Measurements from ENCODE around the gene MT4.
A peak's percentile ranks its signal among the peaks of the same experiment; 100 is the strongest.

The MT4 gene

GRCh38 chr16:56564793-56565477 lies at the start of gene MT4:
Gene MT4 (plus strand): TSS chr16:56565073. CDS start chr16:56565129, 56 bp downstream.
- DNase-seq, result no peak

GRCh38 chr16:56515665-56516064 lies 49.2 kb upstream of the MT4 start:
- DNase-seq, result no peak

- no peak for DNase-seq
Observed at GRCh38 chr16:56517206-56517605, 47.7 kb upstream of the MT4 start.

GRCh38 chr16:56518425-56518824 lies 46.4 kb upstream of the MT4 start:
- no peak for DNase-seq

GRCh38 chr16:56519459-56520250 lies 45.2 kb upstream of the MT4 start, which contains the start of gene BBS2:
Gene BBS2 (minus strand): TSS chr16:56520024. CDS start chr16:56519862, 162 bp downstream.
- peak; percentile 88 to 89 for DNase-seq

- DNase-seq, result no peak
Observed at GRCh38 chr16:56520251-56520577, 44.7 kb upstream of the MT4 start.

- DNase-seq, result no peak
Observed at GRCh38 chr16:56525236-56525635, 39.6 kb upstream of the MT4 start.

GRCh38 chr16:56530872-56531271 lies 34.0 kb upstream of the MT4 start:
- no peak for DNase-seq

- DNase-seq, result no peak
Observed at GRCh38 chr16:56532714-56533113, 32.2 kb upstream of the MT4 start.

- no peak for DNase-seq
Observed at GRCh38 chr16:56534847-56535383, 30.0 kb upstream of the MT4 start.

- DNase-seq, result no peak
Observed at GRCh38 chr16:56538331-56538730, 26.5 kb upstream of the MT4 start.

GRCh38 chr16:56539656-56540055 lies 25.2 kb upstream of the MT4 start:
- DNase-seq, result no peak

- no peak for DNase-seq
Observed at GRCh38 chr16:56542039-56542438, 22.8 kb upstream of the MT4 start.

- DNase-seq, result no peak
Observed at GRCh38 chr16:56547120-56547948, 17.5 kb upstream of the MT4 start.

- no peak for DNase-seq
Observed at GRCh38 chr16:56547949-56548567, 16.8 kb upstream of the MT4 start.

- no peak for DNase-seq
Observed at GRCh38 chr16:56549161-56549560, 15.7 kb upstream of the MT4 start.

- DNase-seq, result no peak
Observed at GRCh38 chr16:56549744-56550385, 15.0 kb upstream of the MT4 start.

- no peak for DNase-seq
Observed at GRCh38 chr16:56551796-56552738, 12.8 kb upstream of the MT4 start.

GRCh38 chr16:56554441-56554840 lies 10.4 kb upstream of the MT4 start:
- DNase-seq, result no peak

GRCh38 chr16:56558024-56558747 lies 6.7 kb upstream of the MT4 start:
- no peak for DNase-seq

Data from activated CD4-positive, alpha-beta T cell treated with anti-CD3 and anti-CD28 coated beads, Interleukin-2, amount 50 U/mL, for 4 hours (primary cell).